Duodenal mucosa (tissue), 2 donors: ENCODE measurements around the gene MNT.

Experiments used
- H3K27ac ChIP-seq: one replicate; pipeline ENCODE4 v1.7.0; 2013; ENCODE audit warnings: low read depth, low read length
- H3K27me3 ChIP-seq, 2 donors: one replicate each; pipeline ENCODE4 v1.7.0; 2013; ENCODE audit warnings: low read length in 2 of 2, control low read depth in 1 of 2; ENCODE audit not compliant: insufficient read depth in 2 of 2, control insufficient read depth in 1 of 2
- H3K36me3 ChIP-seq, 2 donors: one replicate each; pipeline ENCODE4 v1.7.0; 2013; ENCODE audit warnings: low read length in 2 of 2, control low read depth in 1 of 2; ENCODE audit not compliant: insufficient read depth in 2 of 2, control insufficient read depth in 1 of 2
- H3K4me1 ChIP-seq, 2 donors: one replicate each; pipeline ENCODE4 v1.7.0; 2013; ENCODE audit warnings: low read length in 2 of 2, control low read depth in 1 of 2; ENCODE audit not compliant: insufficient read depth in 2 of 2, control insufficient read depth in 1 of 2
- H3K4me3 ChIP-seq, 2 donors: one replicate each; pipeline ENCODE4 v1.7.0; 2013; ENCODE audit warnings: low read length in 2 of 2, low read depth in 1 of 2
- H3K9ac ChIP-seq, 2 donors: one replicate each; pipeline ENCODE4 v1.7.0; 2013; ENCODE audit warnings: low read length in 2 of 2, low read depth in 1 of 2
- H3K9me3 ChIP-seq, 2 donors: one replicate each; pipeline ENCODE4 v1.7.0; 2013; ENCODE audit warnings: low read length in 2 of 2, control low read depth in 1 of 2; ENCODE audit not compliant: control insufficient read depth in 1 of 2

Gene MNT

DNA sequence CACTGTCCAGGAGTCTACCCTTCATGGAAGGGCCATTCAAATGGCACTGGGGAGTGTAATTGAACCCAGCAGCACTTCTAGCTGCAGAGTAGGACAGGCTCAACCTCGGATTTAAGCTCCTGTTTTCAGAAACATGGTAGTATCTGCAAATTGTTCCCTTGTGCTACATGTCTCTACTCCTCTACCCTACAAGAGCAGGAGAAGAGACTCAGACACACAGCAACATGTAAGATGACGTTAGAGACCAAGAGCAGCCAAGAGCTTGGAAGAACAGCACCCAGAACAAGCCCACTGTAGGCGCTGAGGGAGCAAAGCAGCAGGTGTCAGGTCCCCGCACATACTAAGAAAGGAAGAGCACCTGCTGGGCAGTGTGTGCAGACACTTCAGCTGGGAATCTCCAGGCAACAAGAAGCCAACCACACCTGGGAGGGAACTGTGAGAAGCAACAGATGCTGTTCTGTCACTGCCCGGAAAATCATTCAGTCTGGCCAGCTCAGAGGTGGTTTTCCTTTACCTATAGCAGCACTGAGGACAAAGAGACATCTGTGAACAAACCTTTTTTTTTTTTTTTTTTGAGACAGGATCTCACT is 35.6 kb upstream of the MNT start:
- Histone ChIP-seq H3K27me3 (no peaks in the 10 kb centered on the region), H3K9me3 (no peaks in the 10 kb centered on the region), H3K4me1 (peaks cover 0 to 2% of the 10 kb centered on the region in 2 donors), H3K27ac (no peak overlapping the region), H3K9ac (no peak overlapping the region), H3K4me3 (no peak overlapping the region), H3K36me3 (peaks cover 26 to 61% of the 10 kb centered on the region in 2 donors)

DNA sequence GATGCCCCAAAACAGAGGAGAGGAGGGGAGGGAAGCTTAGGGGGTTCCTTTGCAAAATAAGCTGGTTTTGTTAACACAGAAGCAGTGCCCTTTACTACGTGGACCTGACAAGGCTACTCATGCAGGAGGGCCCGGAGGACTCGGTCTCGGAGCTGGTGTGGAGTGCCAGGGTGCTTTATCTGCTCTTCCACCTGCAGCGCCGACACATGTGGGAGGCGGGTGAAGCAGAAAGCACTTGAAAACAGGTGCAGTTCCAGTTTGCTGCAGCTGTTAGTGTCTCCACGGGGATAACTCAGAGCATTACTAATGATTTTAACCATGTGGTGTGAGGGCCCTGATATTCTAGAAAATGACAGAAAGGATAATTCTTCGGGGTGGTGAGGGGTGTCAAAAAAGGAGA is 35.0 kb upstream of the MNT start:
- Histone ChIP-seq H3K9me3 (no peaks in the 10 kb centered on the region), H3K4me1 (no peaks in the 10 kb centered on the region), H3K9ac (no peak overlapping the region), H3K36me3 (peaks cover 21 to 55% of the 10 kb centered on the region in 2 donors), H3K27me3 (no peaks in the 10 kb centered on the region), H3K4me3 (no peak overlapping the region), H3K27ac (no peak overlapping the region)

DNA sequence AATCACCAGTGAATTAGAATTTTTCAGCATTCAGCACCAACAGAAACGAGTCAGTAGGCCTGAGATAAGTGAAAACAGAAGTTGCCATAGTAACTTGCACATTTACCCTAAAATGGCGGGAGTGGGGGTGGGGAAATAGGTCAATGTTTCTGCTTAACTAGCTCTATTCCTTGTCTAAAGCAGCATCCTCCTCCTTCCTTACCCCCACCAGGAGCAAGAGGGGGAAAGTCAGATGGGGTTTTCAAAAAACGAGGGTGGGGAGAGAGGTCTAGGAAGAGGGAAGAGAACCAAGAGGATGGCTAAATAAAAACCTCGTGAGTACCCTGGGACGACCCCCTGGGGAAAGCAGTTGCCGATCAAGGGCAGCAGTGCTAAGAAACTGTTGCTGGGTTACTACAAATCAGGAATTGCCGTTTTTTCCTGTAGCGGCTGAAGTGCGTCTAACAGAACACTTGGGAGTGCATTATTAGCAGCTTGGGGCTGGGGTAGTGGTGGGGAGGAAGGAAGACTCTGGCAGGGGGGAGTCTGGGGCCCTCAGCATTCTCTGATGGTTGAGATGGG is 34.4 kb upstream of the MNT start:
- H3K36me3 ChIP-seq, result peaks cover 21 to 55% of the 10 kb centered on the region in 2 donors
- no peak overlapping the region for H3K4me3 ChIP-seq
- H3K27me3 ChIP-seq, result no peaks in the 10 kb centered on the region
- no peaks in the 10 kb centered on the region for H3K4me1 ChIP-seq
- H3K9me3 ChIP-seq, result no peaks in the 10 kb centered on the region
- no peak overlapping the region for H3K27ac ChIP-seq
- no peak overlapping the region for H3K9ac ChIP-seq

DNA sequence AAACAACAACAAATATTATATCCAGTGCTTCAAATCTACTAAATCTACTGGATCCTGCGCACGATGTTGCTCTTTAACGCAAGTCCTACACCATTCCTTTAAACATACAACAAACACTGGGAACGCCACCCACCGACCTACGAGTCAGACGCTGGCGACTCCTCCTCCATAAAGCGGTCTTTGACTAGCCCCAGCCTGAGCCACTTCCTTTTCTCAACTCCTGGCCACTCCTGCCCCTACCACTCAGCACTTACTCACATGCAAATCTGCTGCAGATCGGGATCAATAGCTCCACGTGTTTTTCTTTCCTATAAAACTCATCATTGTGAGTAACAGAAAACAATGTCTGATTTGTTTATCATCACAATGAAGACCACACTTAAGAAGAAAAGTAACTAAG is 32.8 kb upstream of the MNT start:
- no peaks in the 10 kb centered on the region for H3K27me3 ChIP-seq
- H3K36me3 ChIP-seq, result peaks cover 14 to 48% of the 10 kb centered on the region in 2 donors
- no peak overlapping the region for H3K27ac ChIP-seq
- no peak overlapping the region for H3K9ac ChIP-seq
- H3K4me1 ChIP-seq, result no peaks in the 10 kb centered on the region
- no peak overlapping the region for H3K4me3 ChIP-seq
- H3K9me3 ChIP-seq, result no peaks in the 10 kb centered on the region

DNA sequence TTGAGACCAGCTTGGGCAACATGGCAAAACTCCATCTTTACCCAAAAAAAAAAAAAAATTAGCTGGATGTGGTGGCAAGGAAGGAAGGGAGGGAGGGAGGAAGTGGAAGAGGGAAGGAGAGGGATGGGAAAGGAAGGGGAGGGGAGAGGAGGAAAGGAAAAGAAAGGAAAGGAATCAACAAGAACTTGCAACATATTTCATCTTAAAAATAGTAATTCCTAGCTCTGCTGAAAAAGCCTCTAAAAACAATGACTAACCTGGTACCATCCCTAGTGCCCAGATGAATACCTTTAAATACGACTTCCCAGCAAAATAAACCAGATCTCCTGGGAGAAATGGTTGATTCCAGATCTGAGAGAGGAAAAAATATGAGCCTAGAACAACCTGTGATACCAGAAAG is 27.1 kb upstream of the MNT start:
- H3K9me3 ChIP-seq, result no peaks in the 10 kb centered on the region
- H3K4me1 ChIP-seq, result no peaks in the 10 kb centered on the region
- no peak overlapping the region for H3K27ac ChIP-seq
- peaks cover 0 to 8% of the 10 kb centered on the region in 2 donors for H3K36me3 ChIP-seq
- H3K9ac ChIP-seq, result no peak overlapping the region
- no peaks in the 10 kb centered on the region for H3K27me3 ChIP-seq
- no peak overlapping the region for H3K4me3 ChIP-seq

DNA sequence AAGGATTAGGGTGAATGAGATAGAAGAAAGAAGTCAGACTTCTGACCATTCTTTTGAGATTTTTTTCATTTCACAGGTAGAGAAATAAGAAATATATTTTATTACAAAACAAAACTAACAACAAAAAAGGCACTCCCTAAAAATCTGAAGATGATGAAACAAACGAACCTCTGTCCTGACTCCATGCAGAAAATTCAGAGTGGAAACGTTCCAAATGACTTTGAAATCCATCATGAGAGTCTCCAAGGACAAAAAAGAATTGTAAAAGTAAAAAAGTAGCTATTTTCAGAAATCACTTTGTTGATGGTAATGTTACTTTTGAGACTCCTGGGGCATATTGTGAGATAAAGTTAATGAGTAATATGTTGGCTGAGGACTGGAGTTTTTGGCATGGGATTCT is 26.4 kb upstream of the MNT start:
- Histone ChIP-seq H3K4me1 (no peaks in the 10 kb centered on the region), H3K36me3 (peaks cover 0 to 4% of the 10 kb centered on the region in 2 donors), H3K27ac (no peak overlapping the region), H3K9me3 (no peaks in the 10 kb centered on the region), H3K27me3 (no peaks in the 10 kb centered on the region), H3K9ac (no peak overlapping the region), H3K4me3 (no peak overlapping the region)

DNA sequence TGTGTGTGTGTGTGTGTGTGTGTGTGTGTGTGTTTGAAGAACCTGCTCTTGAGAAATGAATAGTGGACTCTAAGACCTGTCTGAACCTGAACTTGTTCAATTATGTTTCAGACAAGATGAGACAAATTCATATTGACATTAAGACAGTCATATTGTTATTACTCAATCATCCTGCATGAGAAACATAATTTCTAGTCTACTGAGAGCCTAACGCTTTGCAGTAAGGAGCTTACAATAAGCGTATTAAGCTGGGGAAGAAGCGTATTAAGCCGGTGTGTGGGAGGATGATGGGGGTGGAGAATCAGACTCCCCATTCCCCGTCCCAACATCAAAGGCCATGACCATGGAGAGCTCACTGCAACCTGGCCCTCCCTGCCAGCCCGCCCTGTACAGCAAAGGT is 22.4 kb upstream of the MNT start:
- Histone ChIP-seq H3K36me3 (peaks cover 8 to 38% of the 10 kb centered on the region in 2 donors), H3K9me3 (no peaks in the 10 kb centered on the region), H3K27ac (no peak overlapping the region), H3K4me1 (peaks cover 0 to 3% of the 10 kb centered on the region in 2 donors), H3K27me3 (no peaks in the 10 kb centered on the region), H3K4me3 (no peak overlapping the region), H3K9ac (no peak overlapping the region)

DNA sequence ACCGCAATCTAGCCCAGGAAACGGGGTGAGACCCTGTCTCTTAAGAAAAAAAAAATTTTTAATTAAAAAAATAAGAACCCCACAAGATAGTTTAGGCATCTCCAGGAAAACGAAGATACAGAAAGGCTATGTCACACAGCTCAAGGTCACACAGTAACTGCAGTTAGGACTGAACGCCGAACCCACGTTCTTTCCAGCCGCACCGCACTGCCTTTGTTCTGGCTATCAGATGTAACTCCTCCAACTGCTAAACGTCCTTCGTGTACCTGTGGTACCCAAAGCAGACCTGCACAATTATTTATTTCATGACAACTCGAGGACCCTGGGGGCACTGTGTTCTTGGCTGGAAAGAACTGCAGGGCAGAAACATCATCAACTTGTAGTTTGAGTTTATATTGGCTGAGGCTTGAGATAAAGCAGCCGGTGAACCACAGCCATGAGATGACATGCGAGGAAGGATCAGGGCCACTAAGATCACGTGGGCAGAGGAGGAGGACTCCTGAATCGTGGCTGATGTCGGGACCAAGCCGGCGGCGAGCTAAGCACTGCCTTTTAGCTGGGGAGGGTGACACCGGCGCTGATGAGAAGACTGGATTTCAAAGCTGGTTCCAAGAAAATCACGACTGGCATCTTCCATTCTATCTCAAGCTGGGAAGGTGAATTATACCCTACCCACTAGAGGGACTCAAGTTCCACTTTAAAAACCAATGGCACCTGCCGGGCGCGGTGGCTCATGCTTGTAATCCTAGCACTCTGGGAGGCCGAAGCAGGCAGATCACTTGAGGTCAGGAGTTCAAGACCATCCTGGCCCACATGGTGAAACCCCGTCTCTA is 20.7 kb upstream of the MNT start:
- H3K9me3 ChIP-seq, result no peaks in the 10 kb centered on the region
- H3K27ac ChIP-seq, result no peak overlapping the region
- H3K27me3 ChIP-seq, result no peaks in the 10 kb centered on the region
- H3K4me3 ChIP-seq, result no peak overlapping the region
- H3K36me3 ChIP-seq, result peaks cover 8 to 49% of the 10 kb centered on the region in 2 donors
- H3K4me1 ChIP-seq, result peaks cover 0 to 3% of the 10 kb centered on the region in 2 donors
- H3K9ac ChIP-seq, result no peak overlapping the region

DNA sequence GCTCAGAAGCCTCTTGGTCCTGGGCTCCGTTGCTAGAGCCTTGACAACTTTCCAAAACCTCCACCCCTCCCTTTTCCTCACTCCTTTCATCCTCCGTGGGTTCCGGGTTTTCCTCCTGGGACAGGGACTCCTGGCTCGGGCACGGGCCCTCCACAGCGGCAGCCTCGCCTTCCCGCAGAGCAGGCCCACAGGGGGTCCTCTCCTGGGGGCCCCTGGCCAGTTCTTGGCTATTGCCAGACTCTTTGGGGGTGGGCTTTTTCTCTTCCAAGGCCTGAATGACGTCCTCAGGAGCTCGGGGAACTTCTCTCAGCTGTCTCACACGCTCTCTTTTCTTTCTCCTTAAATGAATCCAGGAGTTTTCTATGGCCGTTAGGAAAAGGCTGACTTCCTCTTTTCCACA is 19.3 kb upstream of the MNT start:
- H3K27ac ChIP-seq, result no peak overlapping the region
- no peak overlapping the region for H3K9ac ChIP-seq
- H3K4me1 ChIP-seq, result peaks cover 0 to 3% of the 10 kb centered on the region in 2 donors
- peaks cover 8 to 46% of the 10 kb centered on the region in 2 donors for H3K36me3 ChIP-seq
- H3K4me3 ChIP-seq, result no peak overlapping the region
- H3K9me3 ChIP-seq, result no peaks in the 10 kb centered on the region
- no peaks in the 10 kb centered on the region for H3K27me3 ChIP-seq

DNA sequence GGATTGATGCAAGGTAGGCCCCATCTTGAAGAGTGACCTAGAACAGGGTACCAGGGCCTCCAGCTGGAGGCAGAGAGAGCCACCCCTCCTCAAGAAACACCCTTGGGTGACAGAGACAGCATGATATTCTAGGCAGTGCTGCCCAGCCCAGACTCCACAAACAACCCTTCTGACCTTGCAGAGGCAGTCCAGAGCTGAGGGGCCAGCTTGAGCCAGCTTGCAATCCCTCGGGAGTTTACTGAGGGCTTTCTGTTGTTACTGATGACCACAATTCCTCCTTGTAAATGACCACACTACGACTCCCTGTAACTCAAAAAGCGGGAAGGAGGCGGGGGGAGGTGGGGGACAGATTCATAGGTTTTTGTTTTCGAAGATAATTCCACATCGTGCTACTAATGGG is 18.6 kb upstream of the MNT start:
- no peak overlapping the region for H3K9ac ChIP-seq
- peaks cover 15 to 51% of the 10 kb centered on the region in 2 donors for H3K36me3 ChIP-seq
- no peaks in the 10 kb centered on the region for H3K9me3 ChIP-seq
- no peak overlapping the region for H3K27ac ChIP-seq
- H3K4me1 ChIP-seq, result peaks cover 0 to 3% of the 10 kb centered on the region in 2 donors
- no peak overlapping the region for H3K4me3 ChIP-seq
- no peaks in the 10 kb centered on the region for H3K27me3 ChIP-seq
